ENCODE results near the gene KCNE1.

KCNE1 gene

GRCh38 chr21:34560021-34560420 is 48.0 kb upstream of the KCNE1 start:
- no peaks in the 10 kb centered on the region for H3K4me1 ChIP-seq (ENCODE audit: insufficient read depth, low read length, poor library complexity, severe bottlenecking)
- no peak overlapping the region for H3K9ac ChIP-seq (ENCODE audit: low read depth, low read length, poor library complexity, severe bottlenecking)
- H3K9me2 ChIP-seq (replicated peaks; ENCODE audit: low read depth, low read length), result no peaks in the 10 kb centered on the region
- no peaks in the 10 kb centered on the region for H3K27me3 ChIP-seq (ENCODE audit: insufficient read depth, low read length, poor library complexity, severe bottlenecking)
- H3K4me3 ChIP-seq (ENCODE audit: low read length, poor library complexity, severe bottlenecking), result no peak overlapping the region
- no peaks in the 10 kb centered on the region; the same call in 1 of the 2 replicates for H3K9me3 ChIP-seq (ENCODE audit: insufficient read depth, low read depth, low read length)
- TF ChIP-seq CTCF (conservative IDR thresholded peaks at IDR 0.05; ENCODE audit: low read length) (no peak), EZH2phosphoT487 (IDR thresholded peaks at IDR 0.05; ENCODE audit: borderline replicate concordance) (no peak)
- no peak overlapping the region for H2AFZ ChIP-seq (ENCODE audit: low read length)
- no peaks in the 10 kb centered on the region for H3K79me2 ChIP-seq (ENCODE audit: insufficient read depth, low read length)
- H4K20me1 ChIP-seq (ENCODE audit: insufficient read depth, low read length, poor library complexity, severe bottlenecking), result no peaks in the 10 kb centered on the region
- no peak overlapping the region for H3K4me2 ChIP-seq (ENCODE audit: low read depth, low read length, poor library complexity, severe bottlenecking)
- H3F3A ChIP-seq (ENCODE audit: low read depth), result no peaks in the 10 kb centered on the region
- H3K36me3 ChIP-seq (ENCODE audit: insufficient read depth, low read length), result no peaks in the 10 kb centered on the region

GRCh38 chr21:34559089-34559631 is 47.1 kb upstream of the KCNE1 start:
- Histone ChIP-seq H3K4me1 (ENCODE audit: insufficient read depth, low read length, poor library complexity, severe bottlenecking) (no peaks in the 10 kb centered on the region), H4K20me1 (ENCODE audit: insufficient read depth, low read length, poor library complexity, severe bottlenecking) (no peaks in the 10 kb centered on the region), H3K9me2 (replicated peaks; ENCODE audit: low read depth, low read length) (no peaks in the 10 kb centered on the region), H3F3A (ENCODE audit: low read depth) (no peaks in the 10 kb centered on the region), H3K4me2 (ENCODE audit: low read depth, low read length, poor library complexity, severe bottlenecking) (no peak overlapping the region), H3K79me2 (ENCODE audit: insufficient read depth, low read length) (no peaks in the 10 kb centered on the region), H3K9me3 (ENCODE audit: insufficient read depth, low read depth, low read length) (no peaks in the 10 kb centered on the region; the same call in 1 of the 2 replicates), H3K36me3 (ENCODE audit: insufficient read depth, low read length) (no peaks in the 10 kb centered on the region), H3K27me3 (ENCODE audit: insufficient read depth, low read length, poor library complexity, severe bottlenecking) (no peaks in the 10 kb centered on the region), H3K9ac (ENCODE audit: low read depth, low read length, poor library complexity, severe bottlenecking) (no peak overlapping the region), H3K4me3 (ENCODE audit: low read length, poor library complexity, severe bottlenecking) (no peak overlapping the region), H2AFZ (ENCODE audit: low read length) (no peak overlapping the region)
- TF ChIP-seq CTCF (conservative IDR thresholded peaks at IDR 0.05; ENCODE audit: low read length), result no peak
- TF ChIP-seq EZH2phosphoT487 (IDR thresholded peaks at IDR 0.05; ENCODE audit: borderline replicate concordance), result no peak

GRCh38 chr21:34558166-34558565 is 46.2 kb upstream of the KCNE1 start:
- Histone ChIP-seq H3K27me3 (ENCODE audit: insufficient read depth, low read length, poor library complexity, severe bottlenecking) (no peaks in the 10 kb centered on the region), H3K36me3 (ENCODE audit: insufficient read depth, low read length) (no peaks in the 10 kb centered on the region), H3K4me2 (ENCODE audit: low read depth, low read length, poor library complexity, severe bottlenecking) (no peak overlapping the region), H3K9ac (ENCODE audit: low read depth, low read length, poor library complexity, severe bottlenecking) (no peak overlapping the region), H4K20me1 (ENCODE audit: insufficient read depth, low read length, poor library complexity, severe bottlenecking) (no peaks in the 10 kb centered on the region), H3K9me2 (replicated peaks; ENCODE audit: low read depth, low read length) (no peaks in the 10 kb centered on the region), H3K4me3 (ENCODE audit: low read length, poor library complexity, severe bottlenecking) (no peak overlapping the region), H3K9me3 (ENCODE audit: insufficient read depth, low read depth, low read length) (no peaks in the 10 kb centered on the region; the same call in 1 of the 2 replicates), H3K4me1 (ENCODE audit: insufficient read depth, low read length, poor library complexity, severe bottlenecking) (no peaks in the 10 kb centered on the region), H3K79me2 (ENCODE audit: insufficient read depth, low read length) (no peaks in the 10 kb centered on the region), H3F3A (ENCODE audit: low read depth) (no peaks in the 10 kb centered on the region), H2AFZ (ENCODE audit: low read length) (no peak overlapping the region)
- TF ChIP-seq CTCF (conservative IDR thresholded peaks at IDR 0.05; ENCODE audit: low read length), result no peak
- TF ChIP-seq EZH2phosphoT487 (IDR thresholded peaks at IDR 0.05; ENCODE audit: borderline replicate concordance), result no peak
